HepG2 (cell line): Measurements from ENCODE around the gene GPC4.

Experiments
- CTCF ChIP-seq: sonication (generic); formaldehyde crosslinking; IDR thresholded peaks from 2 replicates; pipeline ENCODE4 v1.5.0; 2020; ENCODE audit warnings: mild to moderate bottlenecking, missing genetic modification reagents, moderate library complexity
- HNF1A ChIP-seq, 2 experiments: sonication (generic) in 1 of 2; formaldehyde crosslinking in 1 of 2; IDR thresholded peaks; 2 replicates each; pipeline versions ENCODE4 v1.4.0 to v1.6.1; 2016 to 2020; ENCODE audit warnings: borderline replicate concordance in 1 of 2, low read depth in 1 of 2, mild to moderate bottlenecking in 1 of 2, missing genetic modification reagents in 1 of 2
- MBNL3 ChIP-seq: fragments of 250-450 bp; sonication (Bioruptor Pico); conservative IDR thresholded peaks from 2 replicates; pipeline ENCODE4 v1.8.0; 2022; ENCODE audit warnings: mild to moderate bottlenecking, inconsistent platforms
- PHF20 ChIP-seq: sonication (generic); formaldehyde crosslinking; IDR thresholded peaks from 2 replicates; pipeline ENCODE4 v1.5.0; 2020; ENCODE audit warnings: mild to moderate bottlenecking, missing genetic modification reagents
- SRSF9 ChIP-seq: fragments of 200-400 bp; formaldehyde crosslinking; IDR thresholded peaks from 2 replicates; pipeline ENCODE4 v1.6.1; 2018; ENCODE audit warnings: borderline replicate concordance, mild to moderate bottlenecking, low read depth, low read length; ENCODE audit not compliant: insufficient read depth, poor library complexity, severe bottlenecking
- ZNF124 ChIP-seq: sonication (generic); formaldehyde crosslinking; IDR thresholded peaks from 2 replicates; pipeline ENCODE4 v1.4.0; 2020; ENCODE audit warnings: missing genetic modification reagents

GRCh38 chrX:133440081-133440796 lies 24.9 kb upstream of the GPC4 start:
- TF ChIP-seq CTCF (CRISPR knock-in tag) (no peak), PHF20 (CRISPR knock-in tag) (no peak), SRSF9 (no peak), MBNL3 (no peak), ZNF124 (CRISPR knock-in tag) (no peak), HNF1A (IDR thresholded peaks at IDR 0.05; ENCODE audit: low read depth) (no peak), HNF1A (CRISPR knock-in tag; IDR thresholded peaks at IDR 0.05; ENCODE audit: borderline replicate concordance) (no peak)
